ENCODE data around the gene TMEM109.

The TMEM109 gene

DNA sequence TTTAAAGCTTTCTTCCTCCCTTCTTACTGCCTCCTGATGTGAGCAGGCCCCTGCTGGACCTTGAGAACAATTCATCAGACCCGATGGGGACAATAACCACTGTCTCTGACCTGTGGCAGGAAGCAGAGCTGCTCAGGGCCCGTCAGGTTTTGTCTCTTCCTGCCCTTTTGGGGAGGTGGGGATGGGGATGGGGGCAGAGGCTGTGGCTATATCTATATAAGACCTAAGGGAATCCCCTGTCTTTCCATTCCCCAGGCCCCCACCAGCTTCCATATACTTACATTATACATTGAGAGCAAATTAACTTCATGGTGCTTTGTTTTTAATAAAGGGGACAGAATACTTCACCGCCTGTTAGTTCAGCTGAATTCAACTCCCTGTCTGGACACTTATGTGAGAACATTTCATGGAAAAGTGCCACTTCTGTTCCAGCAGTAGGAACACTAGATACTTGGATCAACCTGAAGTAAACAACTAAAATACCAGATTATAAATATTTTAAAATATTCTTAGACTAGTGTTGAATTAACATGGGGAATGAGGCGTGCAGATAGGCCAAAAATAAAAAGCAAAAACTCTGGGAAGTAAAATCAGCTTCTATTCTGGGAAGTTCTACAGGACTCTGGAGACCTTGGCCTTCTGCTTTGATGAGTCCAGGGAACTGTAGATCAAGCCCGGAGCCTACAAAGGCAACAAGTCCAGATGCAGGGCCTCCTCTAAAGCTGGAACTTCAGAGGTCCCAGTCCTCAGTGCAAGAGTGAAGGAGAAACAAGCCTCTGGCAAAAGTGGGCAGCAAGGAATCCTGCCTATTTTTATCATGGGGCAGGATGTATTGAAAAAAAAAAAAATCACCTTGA, 35.5 kb upstream of the TMEM109 start:
- peaks cover 47% of the 10 kb centered on the region for H3K4me1 ChIP-seq (ENCODE audit: insufficient read depth, low read length, poor library complexity, severe bottlenecking)
- no peaks in the 10 kb centered on the region for H3F3A ChIP-seq (ENCODE audit: low read depth)
- H3K4me2 ChIP-seq (ENCODE audit: low read depth, low read length, poor library complexity, severe bottlenecking): no peak overlapping the region
- H3K9me2 ChIP-seq (replicated peaks; ENCODE audit: low read depth, low read length): no peaks in the 10 kb centered on the region
- no peaks in the 10 kb centered on the region for H3K27me3 ChIP-seq (ENCODE audit: insufficient read depth, low read length, poor library complexity, severe bottlenecking)
- no peak overlapping the region for H3K4me3 ChIP-seq (ENCODE audit: low read length, poor library complexity, severe bottlenecking)
- H3K36me3 ChIP-seq (ENCODE audit: insufficient read depth, low read length): no peaks in the 10 kb centered on the region
- H3K79me2 ChIP-seq (ENCODE audit: insufficient read depth, low read length): no peaks in the 10 kb centered on the region
- TF ChIP-seq, protein P1, sequence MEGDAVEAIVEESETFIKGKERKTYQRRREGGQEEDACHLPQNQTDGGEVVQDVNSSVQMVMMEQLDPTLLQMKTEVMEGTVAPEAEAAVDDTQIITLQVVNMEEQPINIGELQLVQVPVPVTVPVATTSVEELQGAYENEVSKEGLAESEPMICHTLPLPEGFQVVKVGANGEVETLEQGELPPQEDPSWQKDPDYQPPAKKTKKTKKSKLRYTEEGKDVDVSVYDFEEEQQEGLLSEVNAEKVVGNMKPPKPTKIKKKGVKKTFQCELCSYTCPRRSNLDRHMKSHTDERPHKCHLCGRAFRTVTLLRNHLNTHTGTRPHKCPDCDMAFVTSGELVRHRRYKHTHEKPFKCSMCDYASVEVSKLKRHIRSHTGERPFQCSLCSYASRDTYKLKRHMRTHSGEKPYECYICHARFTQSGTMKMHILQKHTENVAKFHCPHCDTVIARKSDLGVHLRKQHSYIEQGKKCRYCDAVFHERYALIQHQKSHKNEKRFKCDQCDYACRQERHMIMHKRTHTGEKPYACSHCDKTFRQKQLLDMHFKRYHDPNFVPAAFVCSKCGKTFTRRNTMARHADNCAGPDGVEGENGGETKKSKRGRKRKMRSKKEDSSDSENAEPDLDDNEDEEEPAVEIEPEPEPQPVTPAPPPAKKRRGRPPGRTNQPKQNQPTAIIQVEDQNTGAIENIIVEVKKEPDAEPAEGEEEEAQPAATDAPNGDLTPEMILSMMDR (conservative IDR thresholded peaks at IDR 0.05; ENCODE audit: low read length): no peak
- TF ChIP-seq EZH2phosphoT487 (IDR thresholded peaks at IDR 0.05; ENCODE audit: borderline replicate concordance): no peak
- H2AFZ ChIP-seq (ENCODE audit: low read length): no peak overlapping the region
- no peaks in the 10 kb centered on the region for H4K20me1 ChIP-seq (ENCODE audit: insufficient read depth, low read length, poor library complexity, severe bottlenecking)
- H3K9ac ChIP-seq (ENCODE audit: low read depth, low read length, poor library complexity, severe bottlenecking): no peak overlapping the region
- H3K9me3 ChIP-seq (ENCODE audit: insufficient read depth, low read depth, low read length): no peaks in the 10 kb centered on the region

DNA sequence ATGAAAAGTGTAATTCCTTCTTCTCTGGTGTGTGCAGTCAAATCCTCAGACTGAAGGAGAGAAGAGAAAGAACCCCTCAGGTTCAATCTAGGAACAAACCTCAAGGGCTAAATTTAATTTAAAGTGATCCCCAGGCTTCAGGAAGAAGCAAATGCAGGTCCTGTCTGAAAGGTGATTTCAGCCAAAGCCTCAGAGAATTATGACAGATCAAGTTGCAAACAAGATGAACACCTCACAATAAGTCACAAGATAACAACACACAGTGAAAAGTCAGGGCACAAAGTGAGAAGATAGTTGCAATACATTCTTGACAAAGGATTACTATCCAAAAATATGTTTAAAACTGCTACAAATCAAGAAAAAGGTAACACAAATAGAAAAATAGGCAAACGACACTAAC, 34.9 kb upstream of the TMEM109 start:
- no peaks in the 10 kb centered on the region for H3K36me3 ChIP-seq (ENCODE audit: insufficient read depth, low read length)
- H3F3A ChIP-seq (ENCODE audit: low read depth): no peaks in the 10 kb centered on the region
- no peak overlapping the region for H3K4me3 ChIP-seq (ENCODE audit: low read length, poor library complexity, severe bottlenecking)
- H2AFZ ChIP-seq (ENCODE audit: low read length): no peak overlapping the region
- no peaks in the 10 kb centered on the region for H3K79me2 ChIP-seq (ENCODE audit: insufficient read depth, low read length)
- no peaks in the 10 kb centered on the region for H4K20me1 ChIP-seq (ENCODE audit: insufficient read depth, low read length, poor library complexity, severe bottlenecking)
- H3K9me2 ChIP-seq (replicated peaks; ENCODE audit: low read depth, low read length): no peaks in the 10 kb centered on the region
- H3K4me2 ChIP-seq (ENCODE audit: low read depth, low read length, poor library complexity, severe bottlenecking): no peak overlapping the region
- H3K9ac ChIP-seq (ENCODE audit: low read depth, low read length, poor library complexity, severe bottlenecking): no peak overlapping the region
- TF ChIP-seq, protein P1 (conservative IDR thresholded peaks at IDR 0.05; ENCODE audit: low read length): no peak
- no peaks in the 10 kb centered on the region for H3K27me3 ChIP-seq (ENCODE audit: insufficient read depth, low read length, poor library complexity, severe bottlenecking)
- peaks cover 42% of the 10 kb centered on the region for H3K4me1 ChIP-seq (ENCODE audit: insufficient read depth, low read length, poor library complexity, severe bottlenecking)
- H3K9me3 ChIP-seq (ENCODE audit: insufficient read depth, low read depth, low read length): no peaks in the 10 kb centered on the region

DNA sequence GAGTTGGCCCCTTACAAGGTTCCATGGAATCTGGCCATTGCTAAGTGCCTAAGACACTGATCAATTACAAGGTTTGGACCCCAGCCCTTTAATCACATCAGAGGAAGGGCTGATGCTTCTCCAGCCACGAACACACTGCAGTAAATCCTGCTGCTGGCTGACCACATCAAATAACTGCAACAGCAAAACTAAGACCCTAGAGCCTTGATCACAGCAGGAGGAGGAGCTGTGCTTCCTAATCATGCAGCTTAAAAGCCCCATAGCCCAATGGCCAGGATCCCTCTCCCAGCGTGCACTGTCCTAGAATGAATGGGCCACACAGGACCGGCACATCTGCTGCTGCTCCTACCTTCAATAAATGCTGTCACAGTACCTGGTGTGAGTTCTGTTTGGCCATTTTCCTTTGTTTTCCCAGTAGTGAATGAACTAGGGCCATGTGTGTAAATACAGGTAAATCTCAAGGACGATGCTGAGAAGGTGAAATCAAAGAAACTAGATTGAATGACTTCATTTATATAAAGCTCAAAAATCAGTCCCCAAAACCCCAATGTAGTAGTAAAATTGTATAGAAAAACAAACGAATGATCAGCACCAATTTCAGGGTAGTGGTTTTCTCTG, 33.9 kb upstream of the TMEM109 start:
- Histone ChIP-seq H3K79me2 (ENCODE audit: insufficient read depth, low read length) (no peaks in the 10 kb centered on the region), H3K9me3 (ENCODE audit: insufficient read depth, low read depth, low read length) (no peaks in the 10 kb centered on the region), H3K4me2 (ENCODE audit: low read depth, low read length, poor library complexity, severe bottlenecking) (peak overlapping the region; percentile 52), H4K20me1 (ENCODE audit: insufficient read depth, low read length, poor library complexity, severe bottlenecking) (no peaks in the 10 kb centered on the region), H2AFZ (ENCODE audit: low read length) (no peak overlapping the region), H3F3A (ENCODE audit: low read depth) (no peaks in the 10 kb centered on the region), H3K9me2 (replicated peaks; ENCODE audit: low read depth, low read length) (no peaks in the 10 kb centered on the region), H3K36me3 (ENCODE audit: insufficient read depth, low read length) (no peaks in the 10 kb centered on the region), H3K27me3 (ENCODE audit: insufficient read depth, low read length, poor library complexity, severe bottlenecking) (no peaks in the 10 kb centered on the region), H3K9ac (ENCODE audit: low read depth, low read length, poor library complexity, severe bottlenecking) (no peak overlapping the region), H3K4me3 (ENCODE audit: low read length, poor library complexity, severe bottlenecking) (peak overlapping the region; percentile 23), H3K4me1 (ENCODE audit: insufficient read depth, low read length, poor library complexity, severe bottlenecking) (peaks cover 42% of the 10 kb centered on the region)
- TF ChIP-seq EZH2phosphoT487 (IDR thresholded peaks at IDR 0.05; ENCODE audit: borderline replicate concordance): no peak
- TF ChIP-seq, protein P1 (conservative IDR thresholded peaks at IDR 0.05; ENCODE audit: low read length): no peak
